Kidney (tissue), 14 donors: ENCODE data around the gene IPP. TPM values are rescaled to one million over a fixed set of nuclear protein-coding genes. Genes with fewer than 3 reads are reported as not detected.

Experiments
- DNase-seq, 5 donors: peaks; one replicate each; pipeline ENCODE4 v3.0.0-alpha.2; 2013 to 2020
- FAIRE-seq: peaks from 2 replicates; lab custom pipeline; 2012; peaks lifted over from hg19 to GRCh38; lab: Jason Lieb, UNC
- H3K27ac ChIP-seq, 2 donors: one replicate each; pipeline ENCODE4 v1.7.0; 2013; ENCODE audit warnings: low read depth in 2 of 2, low read length in 2 of 2, inconsistent platforms in 1 of 2
- H3K27me3 ChIP-seq: one replicate; pipeline ENCODE4 v1.7.1; 2013; ENCODE audit warnings: low read length, inconsistent platforms; ENCODE audit not compliant: control insufficient read depth, insufficient read depth
- H3K36me3 ChIP-seq, 3 donors: one replicate each; pipeline versions ENCODE4 v1.7.0 to v1.7.1; 2013; ENCODE audit warnings: low read length in 3 of 3, control low read depth in 1 of 3, inconsistent platforms in 1 of 3; ENCODE audit not compliant: insufficient read depth in 3 of 3, control insufficient read depth in 2 of 3
- H3K4me1 ChIP-seq, 3 donors: one replicate each; pipeline versions ENCODE4 v1.7.0 to v1.7.1; 2013; ENCODE audit warnings: low read length in 3 of 3, inconsistent platforms in 1 of 3, low read depth in 1 of 3; ENCODE audit not compliant: control insufficient read depth in 2 of 3, insufficient read depth in 2 of 3
- H3K4me3 ChIP-seq, 3 donors: one replicate each; pipeline versions ENCODE4 v1.7.0 to v1.8.1; 2013; ENCODE audit warnings: low read length in 3 of 3, control low read depth in 1 of 3, inconsistent platforms in 1 of 3
- H3K9ac ChIP-seq, 3 donors: one replicate each; pipeline versions ENCODE4 v1.7.0 to v1.7.1; 2013; ENCODE audit warnings: low read length in 3 of 3, control low read depth in 1 of 3, inconsistent platforms in 1 of 3
- H3K9me3 ChIP-seq, 3 donors: one replicate each; pipeline versions ENCODE4 v1.7.0 to v1.7.1; 2013; ENCODE audit warnings: low read length in 3 of 3, control low read depth in 1 of 3, inconsistent platforms in 1 of 3; ENCODE audit not compliant: control insufficient read depth in 2 of 3, insufficient read depth in 1 of 3
- CTCF ChIP-seq: IDR thresholded peaks from 3 replicates; pipeline ENCODE4 v1.5.1; 2012; ENCODE audit warnings: mild to moderate bottlenecking, moderate library complexity, borderline replicate concordance; ENCODE audit not compliant: insufficient read depth; ENCODE audit errors: extremely low read depth
- intact Hi-C: fragments of 100-400 bp; cut with DNase I; formaldehyde crosslinking; loops from one replicate; pipeline ENCODE4 v1.11.1; 2022
- polyA plus RNA-seq: library from polyadenylated mRNA; stranded (reverse); fragments of 350-450 nt; fragmentation: Illumina TruSeq; extraction: RNeasy Lipid Tissue Mini Kit (QIAGEN cat#74804); gene quantifications from one replicate; pipeline ENCODE4 v1.2.3, GENCODE V29; 2014; ENCODE audit warnings: low read depth, low replicate concordance; ENCODE audit not compliant: insufficient read depth
- total RNA-seq: library from RNA; stranded (reverse); fragmentation: NEBNext Ultra II Directional; extraction: Animal tissue kit (Norgen Biotek cat#: 25700); gene quantifications from one replicate; pipeline ENCODE4 v1.2.1, GENCODE V29; 2021
- donor health status: control.
- donor health status: control.
- donor health status: control.
- donor health status: control.
- donor health status: control.
- donor health status: DM: yes; HTN: yes; CAD: no.
- donor health status: Normal renal cell carcinoma (clear cell type).

IPP gene
- total and polyA plus RNA-seq, 2 donors from 2014 or later = 6.3 to 20.0 TPM

- intact Hi-C loops = no loop called here
- H3K36me3 ChIP-seq = peaks cover 7 to 48% (median 11%) of the 10 kb centered on the region in 3 donors
- H3K27me3 ChIP-seq = no peaks in the 10 kb centered on the region
- no peaks in the 10 kb centered on the region for H3K9me3 ChIP-seq
- FAIRE-seq = no peak
- DNase-seq = no peak
- no peaks in the 10 kb centered on the region for H3K4me1 ChIP-seq
- no peak overlapping the region for H3K27ac ChIP-seq
- H3K9ac ChIP-seq = no peak overlapping the region
- H3K4me3 ChIP-seq = no peak overlapping the region
- TF ChIP-seq CTCF = no peak
These were observed 90.1 kb downstream of the IPP start for GRCh38 chr1:45660336-45660735.

- intact Hi-C loops = no loop called here
- H3K36me3 ChIP-seq = peaks cover 7 to 59% (median 22%) of the 10 kb centered on the region in 3 donors
These were observed 91.2 kb downstream of the IPP start for GRCh38 chr1:45659222-45659621.

GRCh38 chr1:45658171-45658570, 92.3 kb downstream of the IPP start:
- H3K9me3 ChIP-seq = no peaks in the 10 kb centered on the region
- H3K4me3 ChIP-seq = no peak overlapping the region
- H3K4me1 ChIP-seq = no peaks in the 10 kb centered on the region
- no peak overlapping the region for H3K27ac ChIP-seq
- peaks cover 7 to 61% (median 23%) of the 10 kb centered on the region in 3 donors for H3K36me3 ChIP-seq
- FAIRE-seq (no peak), DNase-seq (no peak)
- H3K27me3 ChIP-seq = no peaks in the 10 kb centered on the region
- TF ChIP-seq CTCF = no peak
- intact Hi-C loops = no loop called here
- H3K9ac ChIP-seq = no peak overlapping the region

More at GRCh38 chr1:45659222-45659621, 91.2 kb downstream of the IPP start:
- H3K4me3 ChIP-seq = no peak overlapping the region
- no peak overlapping the region for H3K9ac ChIP-seq
- DNase-seq = no peak
- no peaks in the 10 kb centered on the region for H3K4me1 ChIP-seq
- H3K9me3 ChIP-seq = no peaks in the 10 kb centered on the region
- FAIRE-seq = no peak
- H3K27me3 ChIP-seq = no peaks in the 10 kb centered on the region
- H3K27ac ChIP-seq = no peak overlapping the region
- TF ChIP-seq CTCF = no peak
